Left ventricle myocardium inferior (tissue), 1 donor: Measurements from ENCODE around the gene UBN2. TPM values are rescaled to one million over a fixed set of nuclear protein-coding genes. Genes with fewer than 3 reads are reported as not detected.

Experiments
- DNase-seq: peaks from one replicate; pipeline ENCODE4 v3.0.0-alpha.2; 2020
- H3K27ac ChIP-seq: fragments of 200-600 bp; replicated peaks from 2 replicates; pipeline ENCODE4 v1.8.0; 2021
- H3K27me3 ChIP-seq: fragments of 200-600 bp; 2 replicates; pipeline ENCODE4 v1.8.0; 2021; ENCODE audit warnings: low read depth
- H3K36me3 ChIP-seq: fragments of 200-600 bp; 2 replicates; pipeline ENCODE4 v1.8.0; 2021
- H3K4me1 ChIP-seq: fragments of 200-600 bp; 2 replicates; pipeline ENCODE4 v1.8.0; 2021
- H3K4me3 ChIP-seq: fragments of 200-600 bp; 2 replicates; pipeline ENCODE4 v1.8.0; 2021; ENCODE audit warnings: mild to moderate bottlenecking, moderate library complexity
- H3K9me3 ChIP-seq: fragments of 200-600 bp; replicated peaks from 2 replicates; pipeline ENCODE4 v1.8.0; 2021
- intact Hi-C: fragments of 100-400 bp; cut with micrococcal nuclease; formaldehyde crosslinking; loops from one replicate; pipeline ENCODE4 v1.11.0; 2022
- total RNA-seq: library from RNA; stranded (reverse); fragmentation: NEBNext Ultra II Directional; extraction: Animal tissue kit (Norgen Biotek cat#: 25700); gene quantifications from one replicate; pipeline ENCODE4 v1.2.1, GENCODE V29; 2021
- TF ChIP-seq, protein P1 (sequence below): fragments of 200-600 bp; IDR thresholded peaks from 2 replicates; pipeline ENCODE4 v1.8.0; 2021; ENCODE audit warnings: antibody characterized with exemption, mild to moderate bottlenecking, borderline replicate concordance
- donor health status: DM: no; HTN: yes; CAD: no; lungs with severe emphysema.

The UBN2 gene
- total RNA-seq, 1 donor from 2014 or later, result 14.4 TPM

- peak overlapping the region; percentile 97 for H3K4me3 ChIP-seq
- DNase-seq, result no peak
- H3K36me3 ChIP-seq, result no peaks in the 10 kb centered on the region
- intact Hi-C loops, result no loop called here
- no peaks in the 10 kb centered on the region for H3K27me3 ChIP-seq
- TF ChIP-seq, protein P1, sequence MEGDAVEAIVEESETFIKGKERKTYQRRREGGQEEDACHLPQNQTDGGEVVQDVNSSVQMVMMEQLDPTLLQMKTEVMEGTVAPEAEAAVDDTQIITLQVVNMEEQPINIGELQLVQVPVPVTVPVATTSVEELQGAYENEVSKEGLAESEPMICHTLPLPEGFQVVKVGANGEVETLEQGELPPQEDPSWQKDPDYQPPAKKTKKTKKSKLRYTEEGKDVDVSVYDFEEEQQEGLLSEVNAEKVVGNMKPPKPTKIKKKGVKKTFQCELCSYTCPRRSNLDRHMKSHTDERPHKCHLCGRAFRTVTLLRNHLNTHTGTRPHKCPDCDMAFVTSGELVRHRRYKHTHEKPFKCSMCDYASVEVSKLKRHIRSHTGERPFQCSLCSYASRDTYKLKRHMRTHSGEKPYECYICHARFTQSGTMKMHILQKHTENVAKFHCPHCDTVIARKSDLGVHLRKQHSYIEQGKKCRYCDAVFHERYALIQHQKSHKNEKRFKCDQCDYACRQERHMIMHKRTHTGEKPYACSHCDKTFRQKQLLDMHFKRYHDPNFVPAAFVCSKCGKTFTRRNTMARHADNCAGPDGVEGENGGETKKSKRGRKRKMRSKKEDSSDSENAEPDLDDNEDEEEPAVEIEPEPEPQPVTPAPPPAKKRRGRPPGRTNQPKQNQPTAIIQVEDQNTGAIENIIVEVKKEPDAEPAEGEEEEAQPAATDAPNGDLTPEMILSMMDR, result no peak
- peak overlapping the region; percentile 96 for H3K27ac ChIP-seq
- peaks cover 45% of the 10 kb centered on the region for H3K4me1 ChIP-seq
- H3K9me3 ChIP-seq, result no peaks in the 10 kb centered on the region
These were observed 1.0 kb upstream of the UBN2 start for GRCh38 chr7:139230023-139230422.

GRCh38 chr7:139230484-139230773 lies 608 bp upstream of the UBN2 start:
- peak overlapping the region; percentile 96 for H3K27ac ChIP-seq
- peaks cover 49% of the 10 kb centered on the region for H3K4me1 ChIP-seq
- no peaks in the 10 kb centered on the region for H3K9me3 ChIP-seq
- no peaks in the 10 kb centered on the region for H3K36me3 ChIP-seq
- H3K4me3 ChIP-seq, result peak overlapping the region; percentile 97
- H3K27me3 ChIP-seq, result no peaks in the 10 kb centered on the region
- intact Hi-C loops, result no loop called here
- no peak for DNase-seq
- TF ChIP-seq, protein P1, result no peak

DNA sequence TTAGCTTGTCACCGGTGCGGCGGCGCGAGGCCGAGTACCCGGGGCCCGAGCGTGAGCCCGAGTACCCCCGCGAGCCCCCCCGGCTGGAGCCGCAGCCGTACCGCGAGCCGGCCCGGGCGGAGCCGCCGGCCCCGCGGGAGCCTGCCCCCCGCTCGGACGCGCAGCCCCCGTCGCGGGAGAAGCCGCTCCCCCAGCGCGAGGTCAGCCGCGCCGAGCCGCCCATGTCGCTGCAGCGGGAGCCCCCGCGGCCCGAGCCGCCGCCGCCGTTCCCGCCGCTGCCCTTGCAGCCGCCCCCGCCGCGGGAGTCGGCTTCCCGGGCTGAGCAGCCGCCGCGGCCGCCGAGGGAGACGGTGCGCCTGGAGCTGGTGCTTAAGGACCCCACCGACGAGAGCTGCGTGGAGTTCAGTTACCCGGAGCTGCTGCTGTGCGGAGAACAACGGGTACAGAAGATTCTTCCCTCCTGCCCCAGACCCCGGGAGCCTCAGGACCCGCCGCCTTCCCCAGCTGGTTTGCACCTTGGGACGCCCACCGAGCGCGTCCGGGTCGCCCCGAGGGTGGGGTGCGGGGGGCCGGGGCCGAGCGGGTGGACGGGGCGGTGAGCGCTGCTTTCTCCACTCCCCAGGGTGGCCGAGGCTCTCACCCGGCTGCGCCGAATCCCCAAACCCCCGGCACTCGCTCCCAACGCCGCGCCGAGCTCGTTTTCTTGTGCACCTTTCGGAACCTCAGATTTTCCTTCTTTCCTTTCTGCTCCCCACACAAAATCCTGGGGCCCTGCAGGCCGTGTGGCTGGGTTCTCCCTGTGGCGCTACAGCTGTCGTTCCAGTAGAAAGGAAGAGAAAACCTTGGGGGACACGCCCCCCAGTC lies 708 bp downstream of the UBN2 start:
- Histone ChIP-seq H3K27ac (peak overlapping the region; percentile 96), H3K9me3 (no peaks in the 10 kb centered on the region), H3K27me3 (no peaks in the 10 kb centered on the region), H3K4me3 (peak overlapping the region; percentile 97), H3K4me1 (peaks cover 51% of the 10 kb centered on the region), H3K36me3 (peaks cover under 1% of the 10 kb centered on the region)
- TF ChIP-seq, protein P1, result no peak
- intact Hi-C loops, result no loop called here
- peak; percentile 17 for DNase-seq

DNA sequence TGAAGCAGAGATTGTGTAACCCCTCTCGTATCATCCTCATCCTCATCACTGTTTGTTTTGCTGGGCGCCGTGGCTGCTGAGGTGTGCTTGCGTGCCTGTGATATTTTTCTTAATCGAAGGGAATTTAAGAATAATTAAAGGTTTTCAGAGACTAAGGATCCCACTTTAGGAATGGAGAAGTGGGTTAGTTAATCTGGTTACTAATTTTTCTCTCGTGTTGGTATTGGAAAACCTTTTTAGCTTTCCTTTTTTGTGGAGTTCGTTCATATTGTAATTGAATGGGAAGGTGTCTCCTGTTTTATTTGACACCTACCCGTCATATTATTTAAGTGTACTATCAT lies 1.3 kb downstream of the UBN2 start:
- DNase-seq, result no peak
- Histone ChIP-seq H3K27ac (peak overlapping the region; percentile 96), H3K27me3 (no peaks in the 10 kb centered on the region), H3K4me3 (peak overlapping the region; percentile 97), H3K36me3 (peaks cover 6% of the 10 kb centered on the region), H3K4me1 (peaks cover 51% of the 10 kb centered on the region), H3K9me3 (no peaks in the 10 kb centered on the region)
- intact Hi-C loops, result no loop called here
- TF ChIP-seq, protein P1, result no peak

- Histone ChIP-seq H3K4me3 (peak overlapping the region; percentile 97), H3K27ac (no peak overlapping the region), H3K27me3 (no peaks in the 10 kb centered on the region), H3K4me1 (peaks cover 51% of the 10 kb centered on the region), H3K36me3 (peaks cover 12% of the 10 kb centered on the region), H3K9me3 (no peaks in the 10 kb centered on the region)
- intact Hi-C loops, result no loop called here
- TF ChIP-seq, protein P1, result no peak
- DNase-seq, result no peak
These were observed 1.9 kb downstream of the UBN2 start for GRCh38 chr7:139232904-139233303.
